PC-3 (cell line): ENCODE data around the gene MICALL2.

Source experiments
- EZH2 ChIP-seq: fragments of 300-600 bp; sonication (generic); IDR thresholded peaks from one replicate; pipeline ENCODE4 v1.6.1; 2017; ENCODE audit warnings: antibody characterized with exemption, mild to moderate bottlenecking, low read length; ENCODE audit not compliant: unreplicated experiment
- EZH2phosphoT487 ChIP-seq: fragments of 300-600 bp; sonication (generic); IDR thresholded peaks from 2 replicates; pipeline ENCODE4 v1.6.1; 2018; ENCODE audit warnings: mild to moderate bottlenecking, antibody characterized with exemption, low read length, borderline replicate concordance
- TF ChIP-seq, protein P1 (sequence below): fragments of 300-600 bp; sonication (generic); conservative IDR thresholded peaks from 2 replicates; pipeline ENCODE4 v1.5.1; 2017; ENCODE audit warnings: antibody characterized with exemption, low read depth, mild to moderate bottlenecking, low read length

- TF ChIP-seq, protein P1, sequence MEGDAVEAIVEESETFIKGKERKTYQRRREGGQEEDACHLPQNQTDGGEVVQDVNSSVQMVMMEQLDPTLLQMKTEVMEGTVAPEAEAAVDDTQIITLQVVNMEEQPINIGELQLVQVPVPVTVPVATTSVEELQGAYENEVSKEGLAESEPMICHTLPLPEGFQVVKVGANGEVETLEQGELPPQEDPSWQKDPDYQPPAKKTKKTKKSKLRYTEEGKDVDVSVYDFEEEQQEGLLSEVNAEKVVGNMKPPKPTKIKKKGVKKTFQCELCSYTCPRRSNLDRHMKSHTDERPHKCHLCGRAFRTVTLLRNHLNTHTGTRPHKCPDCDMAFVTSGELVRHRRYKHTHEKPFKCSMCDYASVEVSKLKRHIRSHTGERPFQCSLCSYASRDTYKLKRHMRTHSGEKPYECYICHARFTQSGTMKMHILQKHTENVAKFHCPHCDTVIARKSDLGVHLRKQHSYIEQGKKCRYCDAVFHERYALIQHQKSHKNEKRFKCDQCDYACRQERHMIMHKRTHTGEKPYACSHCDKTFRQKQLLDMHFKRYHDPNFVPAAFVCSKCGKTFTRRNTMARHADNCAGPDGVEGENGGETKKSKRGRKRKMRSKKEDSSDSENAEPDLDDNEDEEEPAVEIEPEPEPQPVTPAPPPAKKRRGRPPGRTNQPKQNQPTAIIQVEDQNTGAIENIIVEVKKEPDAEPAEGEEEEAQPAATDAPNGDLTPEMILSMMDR = peak; percentile 87
- TF ChIP-seq EZH2phosphoT487 = no peak
- no peak for TF ChIP-seq EZH2
Observed at GRCh38 chr7:1412322-1413261, 46.7 kb downstream of the MICALL2 start.
